Measurements from ENCODE around the gene NFIX.
"Not testable (repeated sequence)": the region's sequence is repeated elsewhere in the genome, so short reads cannot be mapped to it uniquely, and the experiment has no call there.

Gene NFIX

GRCh38 chr19:12994701-12995595, at the start of gene NFIX:
Gene NFIX, plus strand, starts transcription at chr19:12995475. Its CDS starts 363 bp downstream, at chr19:12995838.
- DNase-seq (ENCODE audit: low read depth in 2 of 3, low spot score in 1 of 3), result peak in 1 of 3 donors; percentile 35

- DNase-seq (ENCODE audit: low read depth in 2 of 3, low spot score in 1 of 3), result peak; percentile 97 to 99 (median 98)
Measured at GRCh38 chr19:12945479-12946091, 49.7 kb upstream of the NFIX start, which contains the start of gene RAD23A. Gene RAD23A, plus strand, starts transcription at chr19:12945862. Its CDS starts 87 bp downstream, at chr19:12945949.

GRCh38 chr19:12946092-12946721, 49.1 kb upstream of the NFIX start:
- peak in 1 of 3 donors; percentile 51 for DNase-seq (ENCODE audit: low read depth in 2 of 3, low spot score in 1 of 3)

- no peak for DNase-seq (ENCODE audit: low read depth in 2 of 3, low spot score in 1 of 3)
Measured at GRCh38 chr19:12946731-12947496, 48.4 kb upstream of the NFIX start.

GRCh38 chr19:12947702-12948611, 47.3 kb upstream of the NFIX start:
- DNase-seq (ENCODE audit: low read depth in 2 of 3, low spot score in 1 of 3), result no peak

- no peak for DNase-seq (ENCODE audit: low read depth in 2 of 3, low spot score in 1 of 3)
Measured at GRCh38 chr19:12948612-12949362, 46.5 kb upstream of the NFIX start.

GRCh38 chr19:12949363-12950283, 45.7 kb upstream of the NFIX start:
- no peak for DNase-seq (ENCODE audit: low read depth in 2 of 3, low spot score in 1 of 3)

- not testable (repeated sequence) for DNase-seq (ENCODE audit: low read depth in 2 of 3, low spot score in 1 of 3)
Measured at GRCh38 chr19:12952050-12952449, 43.2 kb upstream of the NFIX start.

GRCh38 chr19:12952488-12953137, 42.7 kb upstream of the NFIX start:
- DNase-seq (ENCODE audit: low read depth in 2 of 3, low spot score in 1 of 3), result no peak

- no peak for DNase-seq (ENCODE audit: low read depth in 2 of 3, low spot score in 1 of 3)
Measured at GRCh38 chr19:12953138-12953798, 42.0 kb upstream of the NFIX start.

GRCh38 chr19:12953799-12954611, 41.3 kb upstream of the NFIX start:
- no peak for DNase-seq (ENCODE audit: low read depth in 2 of 3, low spot score in 1 of 3)

GRCh38 chr19:12954612-12954962, 40.7 kb upstream of the NFIX start:
- no peak for DNase-seq (ENCODE audit: low read depth in 2 of 3, low spot score in 1 of 3)

GRCh38 chr19:12955575-12955974, 39.7 kb upstream of the NFIX start:
- not testable (repeated sequence) for DNase-seq (ENCODE audit: low read depth in 2 of 3, low spot score in 1 of 3)

- no peak for DNase-seq (ENCODE audit: low read depth in 2 of 3, low spot score in 1 of 3)
Measured at GRCh38 chr19:12955996-12956395, 39.3 kb upstream of the NFIX start.

- peak; percentile 73 to 82 (median 80) for DNase-seq (ENCODE audit: low read depth in 2 of 3, low spot score in 1 of 3)
Measured at GRCh38 chr19:12956446-12957388, 38.6 kb upstream of the NFIX start, which contains the start of gene GADD45GIP1. Gene GADD45GIP1, minus strand, starts transcription at chr19:12957223. Its CDS starts 11 bp downstream, at chr19:12957212.

Data from stimulated activated CD4-positive, alpha-beta T cell treated with anti-CD3 and anti-CD28 coated beads, Interleukin-12 subunit alpha, Interleukin-12 subunit beta, amount 100 ng/mL, for 48 hours (primary cell).